Measurements from ENCODE around the gene SESTD1.

The SESTD1 gene

GRCh38 chr2:179234658-179235240 is 29.9 kb downstream of the SESTD1 start:
- no peaks in the 10 kb centered on the region for H3K9me3 ChIP-seq (ENCODE audit: low read length)
- H3K9me2 ChIP-seq (ENCODE audit: low read depth, low read length) = no peaks in the 10 kb centered on the region
- no peaks in the 10 kb centered on the region for H4K20me1 ChIP-seq (ENCODE audit: insufficient read depth, low read length)
- no peaks in the 10 kb centered on the region for H3K36me3 ChIP-seq (ENCODE audit: insufficient read depth, low read length)
- no peaks in the 10 kb centered on the region for H3F3A ChIP-seq (ENCODE audit: insufficient read depth, low read length)
- no peak overlapping the region for H3K27ac ChIP-seq (ENCODE audit: low read depth, low read length, poor library complexity, severe bottlenecking)
- TF ChIP-seq CTCF (IDR thresholded peaks at IDR 0.05; ENCODE audit: low read length) = no peak
- no peak for TF ChIP-seq EZH2 (IDR thresholded peaks at IDR 0.05; ENCODE audit: borderline replicate concordance, low read length)
- no peak overlapping the region for H3K4me3 ChIP-seq (ENCODE audit: low read depth, low read length, poor library complexity, severe bottlenecking)
- no peaks in the 10 kb centered on the region for H3K79me2 ChIP-seq (ENCODE audit: insufficient read depth, low read length)
- no peak overlapping the region for H3K4me2 ChIP-seq (ENCODE audit: low read length)
- no peak overlapping the region for H2AFZ ChIP-seq (ENCODE audit: low read length)
- peaks cover 6% of the 10 kb centered on the region for H3K4me1 ChIP-seq (ENCODE audit: insufficient read depth, low read length, severe bottlenecking)
- no peaks in the 10 kb centered on the region for H3K27me3 ChIP-seq (ENCODE audit: insufficient read depth, low read length)
- H3K9ac ChIP-seq (ENCODE audit: low read length) = no peak overlapping the region

GRCh38 chr2:179233626-179234430 is 30.8 kb downstream of the SESTD1 start:
- Histone ChIP-seq H2AFZ (ENCODE audit: low read length) (no peak overlapping the region), H3K4me2 (ENCODE audit: low read length) (no peak overlapping the region), H3K9ac (ENCODE audit: low read length) (no peak overlapping the region), H3K27ac (ENCODE audit: low read depth, low read length, poor library complexity, severe bottlenecking) (no peak overlapping the region), H3K9me3 (ENCODE audit: low read length) (no peaks in the 10 kb centered on the region), H3K4me1 (ENCODE audit: insufficient read depth, low read length, severe bottlenecking) (no peaks in the 10 kb centered on the region), H3F3A (ENCODE audit: insufficient read depth, low read length) (no peaks in the 10 kb centered on the region), H4K20me1 (ENCODE audit: insufficient read depth, low read length) (no peaks in the 10 kb centered on the region), H3K79me2 (ENCODE audit: insufficient read depth, low read length) (no peaks in the 10 kb centered on the region), H3K36me3 (ENCODE audit: insufficient read depth, low read length) (no peaks in the 10 kb centered on the region), H3K4me3 (ENCODE audit: low read depth, low read length, poor library complexity, severe bottlenecking) (no peak overlapping the region), H3K9me2 (ENCODE audit: low read depth, low read length) (no peaks in the 10 kb centered on the region), H3K27me3 (ENCODE audit: insufficient read depth, low read length) (no peaks in the 10 kb centered on the region)
- TF ChIP-seq CTCF (IDR thresholded peaks at IDR 0.05; ENCODE audit: low read length) = no peak
- no peak for TF ChIP-seq EZH2 (IDR thresholded peaks at IDR 0.05; ENCODE audit: borderline replicate concordance, low read length)

GRCh38 chr2:179233083-179233490 is 31.5 kb downstream of the SESTD1 start:
- Histone ChIP-seq H3F3A (ENCODE audit: insufficient read depth, low read length) (no peaks in the 10 kb centered on the region), H3K9me2 (ENCODE audit: low read depth, low read length) (no peaks in the 10 kb centered on the region), H3K27me3 (ENCODE audit: insufficient read depth, low read length) (no peaks in the 10 kb centered on the region), H3K27ac (ENCODE audit: low read depth, low read length, poor library complexity, severe bottlenecking) (no peak overlapping the region), H3K4me3 (ENCODE audit: low read depth, low read length, poor library complexity, severe bottlenecking) (no peak overlapping the region), H2AFZ (ENCODE audit: low read length) (no peak overlapping the region), H3K36me3 (ENCODE audit: insufficient read depth, low read length) (no peaks in the 10 kb centered on the region), H3K4me1 (ENCODE audit: insufficient read depth, low read length, severe bottlenecking) (no peaks in the 10 kb centered on the region), H3K4me2 (ENCODE audit: low read length) (no peak overlapping the region), H3K79me2 (ENCODE audit: insufficient read depth, low read length) (no peaks in the 10 kb centered on the region), H3K9me3 (ENCODE audit: low read length) (no peaks in the 10 kb centered on the region), H3K9ac (ENCODE audit: low read length) (no peak overlapping the region), H4K20me1 (ENCODE audit: insufficient read depth, low read length) (no peaks in the 10 kb centered on the region)
- TF ChIP-seq EZH2 (IDR thresholded peaks at IDR 0.05; ENCODE audit: borderline replicate concordance, low read length) (no peak), CTCF (IDR thresholded peaks at IDR 0.05; ENCODE audit: low read length) (no peak)

All from OCI-LY1 (cell line).